Thyroid gland (tissue), 4 donors: ENCODE data around the gene ATRNL1.

Source experiments
- CTCF ChIP-seq, 6 experiments: fragments of 200-600 bp in 3 of 6; fragments of 450-650 bp in 3 of 6; sonication (generic) in 3 of 6; IDR thresholded peaks; one replicate each; pipeline ENCODE4 v1.5.1; 2016 to 2019; ENCODE audit warnings: antibody characterized with exemption in 6 of 6, mild to moderate bottlenecking in 2 of 6, inconsistent platforms in 1 of 6, moderate library complexity in 1 of 6
- POLR2A ChIP-seq, 2 donors: fragments of 450-650 bp; IDR thresholded peaks; one replicate each; pipeline ENCODE4 v1.6.1; 2017; ENCODE audit warnings: antibody characterized with exemption in 2 of 2, mild to moderate bottlenecking in 2 of 2, moderate library complexity in 1 of 2

- TF ChIP-seq POLR2A (IDR thresholded peaks at IDR 0.05) (no peak), CTCF (IDR thresholded peaks at IDR 0.05) (no peak)
Observed at GRCh38 chr10:115957012-115957399, 863.8 kb downstream of the ATRNL1 start.
